HepG2 (cell line): ENCODE data around the gene TBC1D16. TPM values are rescaled to one million over a fixed set of nuclear protein-coding genes. Genes with fewer than 3 reads are reported as not detected.
A peak's percentile ranks its signal among the peaks of the same experiment; 100 is the strongest.

ENCODE experiments used
- AHR ChIP-seq: IDR thresholded peaks from 2 replicates; pipeline ENCODE4 v1.6.1; 2018; ENCODE audit warnings: missing genetic modification reagents, missing compliant biosample characterization
- GLI4 ChIP-seq: sonication (generic); formaldehyde crosslinking; IDR thresholded peaks from 2 replicates; pipeline ENCODE4 v1.5.1; 2020; ENCODE audit warnings: missing genetic modification reagents, mild to moderate bottlenecking, moderate library complexity, borderline replicate concordance
- HIVEP1 ChIP-seq: sonication (generic); formaldehyde crosslinking; IDR thresholded peaks from 2 replicates; pipeline ENCODE4 v1.4.0; 2020; ENCODE audit warnings: mild to moderate bottlenecking, missing genetic modification reagents
- HOXA9 ChIP-seq: sonication (generic); formaldehyde crosslinking; IDR thresholded peaks from 2 replicates; pipeline ENCODE4 v1.8.1; 2022; ENCODE audit warnings: missing genetic modification reagents, mild to moderate bottlenecking, moderate library complexity, borderline replicate concordance
- REPIN1 ChIP-seq: sonication (generic); formaldehyde crosslinking; IDR thresholded peaks from 2 replicates; pipeline ENCODE4 v1.8.0; 2022; ENCODE audit warnings: missing genetic modification reagents, low read depth, mild to moderate bottlenecking, borderline replicate concordance
- ZEB1 ChIP-seq: IDR thresholded peaks from 2 replicates; pipeline ENCODE4 v1.6.1; 2012; ENCODE audit warnings: mild to moderate bottlenecking, low read depth, inconsistent platforms; ENCODE audit not compliant: insufficient replicate concordance
- ZFP36L1 ChIP-seq: sonication (generic); formaldehyde crosslinking; IDR thresholded peaks from 2 replicates; pipeline ENCODE4 v1.8.0; 2022; ENCODE audit warnings: mild to moderate bottlenecking, missing genetic modification reagents, moderate library complexity
- ZMYM3 ChIP-seq: sonication (generic); formaldehyde crosslinking; IDR thresholded peaks from 2 replicates; pipeline ENCODE4 v1.5.1; 2020; ENCODE audit warnings: mild to moderate bottlenecking, missing genetic modification reagents
- ZNF124 ChIP-seq: sonication (generic); formaldehyde crosslinking; IDR thresholded peaks from 2 replicates; pipeline ENCODE4 v1.4.0; 2020; ENCODE audit warnings: missing genetic modification reagents
- ZNF326 ChIP-seq: sonication (generic); formaldehyde crosslinking; IDR thresholded peaks from 2 replicates; pipeline ENCODE4 v1.4.0; 2020; ENCODE audit warnings: missing genetic modification reagents, borderline replicate concordance
- ZNF510 ChIP-seq: sonication (generic); formaldehyde crosslinking; IDR thresholded peaks from 2 replicates; pipeline ENCODE4 v1.4.0; 2020; ENCODE audit warnings: low read depth, mild to moderate bottlenecking, missing genetic modification reagents
- ZNF564 ChIP-seq: sonication (generic); formaldehyde crosslinking; IDR thresholded peaks from 2 replicates; pipeline ENCODE4 v1.8.1; 2023; ENCODE audit warnings: mild to moderate bottlenecking, missing genetic modification reagents
- ZNF670 ChIP-seq: sonication (generic); formaldehyde crosslinking; IDR thresholded peaks from 2 replicates; pipeline ENCODE4 v1.8.0; 2022; ENCODE audit warnings: mild to moderate bottlenecking, missing genetic modification reagents, borderline replicate concordance
- ZNF746 ChIP-seq: sonication (generic); formaldehyde crosslinking; IDR thresholded peaks from 2 replicates; pipeline ENCODE4 v1.8.0; 2022; ENCODE audit warnings: mild to moderate bottlenecking, missing genetic modification reagents
- ZZZ3 ChIP-seq: sonication (generic); formaldehyde crosslinking; IDR thresholded peaks from 2 replicates; pipeline ENCODE4 v1.4.0; 2020; ENCODE audit warnings: missing genetic modification reagents, mild to moderate bottlenecking, borderline replicate concordance
- polyA plus RNA-seq, 8 experiments: library from polyadenylated mRNA; depleted of rRNA in 3 of 8; stranded (reverse) in 7 of 8; unstranded in 1 of 8; fragments of >200 nt; fragmentation: Illumina TruSeq in 4 of 8; extraction: Trizol in 4 of 8; gene quantifications; 2 replicates each; pipeline versions ENCODE4 v1.2.1 to v1.2.3, GENCODE V29; 2011 to 2016; ENCODE audit warnings: low read depth in 4 of 8, missing spikeins in 1 of 8, mixed read lengths in 1 of 8; ENCODE audit not compliant: insufficient read depth in 1 of 8
- total RNA-seq, 5 experiments: library from RNA; depleted of rRNA; stranded (reverse); fragments of >200 nt; fragmentation: Illumina TruSeq; extraction: Trizol; gene quantifications; 2 replicates each; pipeline ENCODE4 v1.2.3, GENCODE V29; 2016; ENCODE audit warnings: low read depth in 1 of 5
- TF ChIP-seq, protein P1 (sequence below): sonication (generic); formaldehyde crosslinking; IDR thresholded peaks from 2 replicates; pipeline ENCODE4 v1.5.0; 2020; ENCODE audit warnings: missing genetic modification reagents, mild to moderate bottlenecking, borderline replicate concordance
- TF ChIP-seq, protein P2 (sequence below): sonication (generic); formaldehyde crosslinking; IDR thresholded peaks from 2 replicates; pipeline ENCODE4 v1.5.0; 2020; ENCODE audit warnings: mild to moderate bottlenecking, missing genetic modification reagents, borderline replicate concordance
- TF ChIP-seq, protein P3 (sequence below): sonication (generic); formaldehyde crosslinking; IDR thresholded peaks from 2 replicates; pipeline ENCODE4 v1.4.0; 2020; ENCODE audit warnings: missing genetic modification reagents, mild to moderate bottlenecking, borderline replicate concordance
- TF ChIP-seq, protein P4 (sequence below): fragments of 450-650 bp; IDR thresholded peaks from 2 replicates; pipeline ENCODE4 v1.6.1; 2016

Gene TBC1D16
- total and polyA plus RNA-seq, 2 of the 13 experiments (the other 11 are each of a cell fraction or from before 2014, with no cell fraction given), result 14.9 to 24.9 TPM

DNA sequence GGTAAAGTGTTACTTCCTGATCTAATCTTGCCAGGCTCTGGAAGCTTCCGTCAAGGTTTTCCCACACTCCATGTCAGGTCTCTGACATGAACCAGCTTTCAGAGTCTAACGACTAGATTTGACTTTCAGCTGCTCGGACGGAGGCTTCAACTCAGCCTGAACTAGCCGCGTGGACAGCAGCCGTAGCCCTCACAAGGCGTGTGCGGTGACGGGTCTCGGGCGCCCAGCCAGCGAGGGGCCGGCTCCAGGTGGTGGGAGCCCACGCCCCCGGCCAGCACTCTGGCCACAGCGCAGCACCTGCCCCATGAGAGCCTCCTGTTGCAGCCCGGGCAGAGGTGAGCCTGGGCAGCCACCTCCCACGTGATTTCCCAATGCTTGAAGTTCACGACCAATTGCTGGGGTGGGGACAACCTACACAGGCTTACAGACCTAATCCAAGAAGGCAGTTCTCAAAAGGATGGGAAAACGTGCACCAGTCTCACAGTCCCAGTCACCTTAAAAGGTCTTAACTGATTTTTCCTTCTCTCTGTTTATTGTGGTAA is 45.5 kb downstream of the TBC1D16 start (continued):
- TF ChIP-seq, protein P1, sequence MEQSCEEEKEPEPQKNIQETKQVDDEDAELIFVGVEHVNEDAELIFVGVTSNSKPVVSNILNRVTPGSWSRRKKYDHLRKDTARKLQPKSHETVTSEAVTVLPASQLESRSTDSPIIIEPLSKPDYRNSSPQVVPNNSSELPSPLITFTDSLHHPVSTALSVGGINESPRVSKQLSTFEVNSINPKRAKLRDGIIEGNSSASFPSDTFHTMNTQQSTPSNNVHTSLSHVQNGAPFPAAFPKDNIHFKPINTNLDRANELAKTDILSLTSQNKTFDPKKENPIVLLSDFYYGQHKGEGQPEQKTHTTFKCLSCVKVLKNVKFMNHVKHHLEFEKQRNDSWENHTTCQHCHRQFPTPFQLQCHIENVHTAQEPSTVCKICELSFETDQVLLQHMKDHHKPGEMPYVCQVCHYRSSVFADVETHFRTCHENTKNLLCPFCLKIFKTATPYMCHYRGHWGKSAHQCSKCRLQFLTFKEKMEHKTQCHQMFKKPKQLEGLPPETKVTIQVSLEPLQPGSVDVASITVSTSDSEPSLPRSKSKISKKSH, result no peak
- TF ChIP-seq ZNF564 (peak; percentile 61; the same call in 1 of the 2 replicates), REPIN1 (CRISPR knock-in tag) (0 out of 2 replicates have a peak, but pooled peaks have one; percentile 26), ZNF670 (CRISPR knock-in tag) (no peak), ZMYM3 (CRISPR knock-in tag) (no peak), ZNF326 (CRISPR knock-in tag) (peak; percentile 92; the same call in 1 of the 2 replicates), ZNF746 (peak; percentile 62; the same call in 1 of the 2 replicates), ZFP36L1 (0 out of 2 replicates have a peak, but pooled peaks have one; percentile 39), AHR (CRISPR knock-in tag) (no peak; the same call in 1 of the 2 replicates), HOXA9 (CRISPR knock-in tag) (no peak), ZZZ3 (CRISPR knock-in tag) (no peak), GLI4 (CRISPR knock-in tag) (0 out of 2 replicates have a peak, but pooled peaks have one; percentile 31), ZNF124 (0 out of 2 replicates have a peak, but pooled peaks have one; percentile 18), ZNF510 (CRISPR knock-in tag) (no peak), ZEB1 (no peak), HIVEP1 (peak; percentile 90)
- TF ChIP-seq, protein P2, sequence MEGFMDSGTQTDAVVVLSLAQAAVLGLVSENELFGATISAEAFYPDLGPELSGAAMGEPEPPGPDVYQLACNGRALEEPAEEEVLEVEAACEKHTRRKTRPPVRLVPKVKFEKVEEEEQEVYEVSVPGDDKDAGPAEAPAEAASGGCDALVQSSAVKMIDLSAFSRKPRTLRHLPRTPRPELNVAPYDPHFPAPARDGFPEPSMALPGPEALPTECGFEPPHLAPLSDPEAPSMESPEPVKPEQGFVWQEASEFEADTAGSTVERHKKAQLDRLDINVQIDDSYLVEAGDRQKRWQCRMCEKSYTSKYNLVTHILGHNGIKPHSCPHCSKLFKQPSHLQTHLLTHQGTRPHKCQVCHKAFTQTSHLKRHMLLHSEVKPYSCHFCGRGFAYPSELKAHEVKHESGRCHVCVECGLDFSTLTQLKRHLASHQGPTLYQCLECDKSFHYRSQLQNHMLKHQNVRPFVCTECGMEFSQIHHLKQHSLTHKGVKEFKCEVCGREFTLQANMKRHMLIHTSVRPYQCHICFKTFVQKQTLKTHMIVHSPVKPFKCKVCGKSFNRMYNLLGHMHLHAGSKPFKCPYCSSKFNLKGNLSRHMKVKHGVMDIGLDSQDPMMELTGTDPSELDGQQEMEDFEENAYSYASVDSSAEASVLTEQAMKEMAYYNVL, result no peak; the same call in 1 of the 2 replicates
- TF ChIP-seq, protein P3, sequence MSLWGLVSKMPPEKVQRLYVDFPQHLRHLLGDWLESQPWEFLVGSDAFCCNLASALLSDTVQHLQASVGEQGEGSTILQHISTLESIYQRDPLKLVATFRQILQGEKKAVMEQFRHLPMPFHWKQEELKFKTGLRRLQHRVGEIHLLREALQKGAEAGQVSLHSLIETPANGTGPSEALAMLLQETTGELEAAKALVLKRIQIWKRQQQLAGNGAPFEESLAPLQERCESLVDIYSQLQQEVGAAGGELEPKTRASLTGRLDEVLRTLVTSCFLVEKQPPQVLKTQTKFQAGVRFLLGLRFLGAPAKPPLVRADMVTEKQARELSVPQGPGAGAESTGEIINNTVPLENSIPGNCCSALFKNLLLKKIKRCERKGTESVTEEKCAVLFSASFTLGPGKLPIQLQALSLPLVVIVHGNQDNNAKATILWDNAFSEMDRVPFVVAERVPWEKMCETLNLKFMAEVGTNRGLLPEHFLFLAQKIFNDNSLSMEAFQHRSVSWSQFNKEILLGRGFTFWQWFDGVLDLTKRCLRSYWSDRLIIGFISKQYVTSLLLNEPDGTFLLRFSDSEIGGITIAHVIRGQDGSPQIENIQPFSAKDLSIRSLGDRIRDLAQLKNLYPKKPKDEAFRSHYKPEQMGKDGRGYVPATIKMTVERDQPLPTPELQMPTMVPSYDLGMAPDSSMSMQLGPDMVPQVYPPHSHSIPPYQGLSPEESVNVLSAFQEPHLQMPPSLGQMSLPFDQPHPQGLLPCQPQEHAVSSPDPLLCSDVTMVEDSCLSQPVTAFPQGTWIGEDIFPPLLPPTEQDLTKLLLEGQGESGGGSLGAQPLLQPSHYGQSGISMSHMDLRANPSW (CRISPR knock-in tag), result no peak
- TF ChIP-seq, protein P4, sequence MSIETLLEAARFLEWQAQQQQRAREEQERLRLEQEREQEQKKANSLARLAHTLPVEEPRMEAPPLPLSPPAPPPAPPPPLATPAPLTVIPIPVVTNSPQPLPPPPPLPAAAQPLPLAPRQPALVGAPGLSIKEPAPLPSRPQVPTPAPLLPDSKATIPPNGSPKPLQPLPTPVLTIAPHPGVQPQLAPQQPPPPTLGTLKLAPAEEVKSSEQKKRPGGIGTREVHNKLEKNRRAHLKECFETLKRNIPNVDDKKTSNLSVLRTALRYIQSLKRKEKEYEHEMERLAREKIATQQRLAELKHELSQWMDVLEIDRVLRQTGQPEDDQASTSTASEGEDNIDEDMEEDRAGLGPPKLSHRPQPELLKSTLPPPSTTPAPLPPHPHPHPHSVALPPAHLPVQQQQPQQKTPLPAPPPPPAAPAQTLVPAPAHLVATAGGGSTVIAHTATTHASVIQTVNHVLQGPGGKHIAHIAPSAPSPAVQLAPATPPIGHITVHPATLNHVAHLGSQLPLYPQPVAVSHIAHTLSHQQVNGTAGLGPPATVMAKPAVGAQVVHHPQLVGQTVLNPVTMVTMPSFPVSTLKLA, result peak; percentile 19; the same call in 1 of the 2 replicates
